NCI-H1436 (cell line): ENCODE measurements around the gene SPRED2.

Experiments used
- DNase-seq: peaks from one replicate; lab custom pipeline; 2025; lab: John Stamatoyannopoulos, UW

SPRED2 gene

GRCh38 chr2:65276609-65277008 is 155.8 kb downstream of the SPRED2 start:
- no peak for DNase-seq

DNA sequence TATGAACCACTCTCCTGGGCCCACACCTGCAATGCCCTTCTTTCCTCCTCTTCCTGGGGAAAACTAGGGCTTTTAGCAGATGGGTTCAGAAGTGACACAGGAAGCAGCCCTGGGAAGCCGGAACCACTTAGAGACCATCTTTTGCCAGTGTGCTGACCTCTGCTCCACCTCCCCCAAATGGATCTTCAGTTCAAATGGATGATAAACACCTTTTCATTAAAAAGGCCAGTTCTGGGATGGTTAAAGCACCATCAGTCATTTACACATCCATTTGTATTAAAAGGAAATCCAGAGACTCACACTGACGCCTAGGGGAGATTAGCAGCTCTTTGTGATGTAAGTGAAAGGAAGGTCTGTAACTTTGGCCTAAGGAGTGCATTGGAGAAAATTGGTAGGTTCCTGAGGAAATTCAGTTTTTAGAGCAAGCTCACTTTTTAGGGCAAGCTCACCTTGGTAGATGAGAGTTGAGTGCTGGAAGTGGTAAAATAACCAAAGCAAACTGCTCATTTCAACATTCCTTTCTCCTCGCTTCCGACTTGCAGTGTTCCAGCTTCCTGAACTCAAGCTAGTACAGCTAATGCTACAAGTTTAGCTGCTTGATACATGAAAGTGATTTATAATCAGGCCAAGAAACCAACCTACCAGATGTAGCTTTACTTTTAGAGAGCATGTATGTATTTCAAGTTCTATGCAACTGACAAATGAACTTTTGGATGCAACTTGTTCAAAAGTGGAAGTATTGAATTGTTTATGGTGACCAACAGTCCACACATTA is 157.1 kb downstream of the SPRED2 start:
- DNase-seq: no peak

- no peak for DNase-seq
Measured at GRCh38 chr2:65273344-65273743, 159.1 kb downstream of the SPRED2 start.

DNA sequence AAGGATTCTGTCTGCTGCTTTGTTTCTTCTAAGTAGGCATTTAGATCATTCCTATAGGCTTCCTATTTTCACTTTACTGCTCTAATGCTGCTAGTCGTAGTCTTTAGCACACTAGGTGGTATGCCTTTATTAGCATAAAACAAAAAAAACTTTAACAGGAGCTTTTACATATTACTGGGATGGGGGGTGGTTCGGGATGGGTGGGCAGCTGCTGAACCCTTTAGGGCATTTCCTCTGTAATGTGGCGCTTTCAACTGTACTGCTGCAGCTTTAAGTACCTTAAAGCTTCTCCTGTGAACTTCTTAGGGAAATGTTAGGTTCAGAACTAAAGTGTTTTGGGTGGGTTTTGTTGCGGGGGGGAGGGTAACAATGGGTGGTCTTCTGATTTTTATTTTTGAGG is 163.4 kb downstream of the SPRED2 start:
- no peak for DNase-seq

- DNase-seq: no peak
Measured at GRCh38 chr2:65267008-65267407, 165.4 kb downstream of the SPRED2 start.

GRCh38 chr2:65265671-65266045 is 166.7 kb downstream of the SPRED2 start:
- DNase-seq: no peak

DNA sequence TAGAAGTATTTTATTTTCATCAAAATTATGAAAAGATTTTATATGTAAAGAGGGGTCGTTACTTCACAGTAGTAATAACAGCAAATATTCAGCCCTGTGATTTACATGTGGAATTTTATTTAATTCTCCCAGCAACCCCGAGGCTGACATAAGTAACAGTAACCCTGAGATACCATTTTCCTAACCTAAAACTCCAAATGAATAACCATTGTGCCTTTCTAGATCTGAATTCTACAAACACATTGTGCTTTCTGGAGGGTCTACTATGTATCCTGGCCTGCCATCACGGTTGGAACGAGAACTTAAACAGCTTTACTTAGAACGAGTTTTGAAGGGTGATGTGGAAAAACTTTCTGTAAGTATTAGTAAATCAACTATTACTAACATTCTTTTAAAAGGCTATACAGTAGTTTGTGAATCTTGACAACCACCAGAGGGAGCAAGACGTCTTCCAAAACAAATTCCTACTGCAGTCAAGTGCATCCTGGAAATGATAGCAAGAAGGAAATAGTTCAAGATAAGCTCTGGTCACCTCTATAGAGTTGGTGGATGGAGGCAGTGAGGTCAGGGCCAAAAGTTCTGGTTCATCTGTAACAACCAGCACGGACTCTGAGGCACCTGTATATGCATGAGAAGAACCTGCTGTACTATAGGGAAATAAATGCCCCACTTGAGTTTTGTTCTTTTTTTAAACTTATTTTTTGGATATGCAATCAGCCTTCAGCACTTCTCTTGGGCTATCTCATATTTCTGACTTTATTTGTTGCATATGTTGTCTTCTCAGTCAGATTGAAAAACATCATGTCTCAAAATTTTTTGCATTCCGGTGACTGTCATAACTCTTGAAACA is 167.4 kb downstream of the SPRED2 start:
- DNase-seq: peak; percentile 27

GRCh38 chr2:65263986-65264385 is 168.4 kb downstream of the SPRED2 start:
- no peak for DNase-seq

GRCh38 chr2:65263262-65263661 is 169.1 kb downstream of the SPRED2 start:
- no peak for DNase-seq

DNA sequence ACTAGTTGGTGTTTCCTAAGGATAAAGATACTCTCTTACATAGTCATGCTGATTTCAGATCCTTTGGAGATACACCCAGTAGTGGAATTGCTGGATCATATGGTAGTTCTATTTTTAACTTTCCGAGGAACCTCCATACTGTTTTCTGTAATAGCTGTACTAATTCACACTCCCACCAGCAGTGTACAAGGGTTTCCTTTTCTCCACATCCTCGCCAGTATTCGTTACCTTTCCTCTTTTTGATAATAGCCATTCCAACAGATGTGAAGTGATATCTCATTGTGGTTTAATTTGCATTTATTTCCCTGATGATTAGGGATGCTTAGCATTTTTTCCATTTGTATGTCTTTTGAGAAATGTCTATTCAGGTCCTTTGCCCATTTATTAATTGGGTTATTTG is 170.7 kb downstream of the SPRED2 start:
- DNase-seq: no peak
